H1 (cell line): ENCODE results near the gene UBR2. TPM values are rescaled to one million over a fixed set of nuclear protein-coding genes. Genes with fewer than 3 reads are reported as not detected.
A peak's percentile ranks its signal among the peaks of the same experiment; 100 is the strongest.

Source experiments
- CTCF ChIA-PET: fragments of 300-600 bp; sonication (Branson Sonifier 250); formaldehyde crosslinking; loops from one replicate; lab custom pipeline; 2021; ENCODE audit not compliant: partially characterized antibody; lab: Charles Lee
- POLR2A ChIA-PET: fragments of 300-600 bp; sonication (Branson Sonifier 250); formaldehyde crosslinking; loops from one replicate; lab custom pipeline; 2021; ENCODE audit warnings: inconsistent platforms; ENCODE audit not compliant: partially characterized antibody; lab: Charles Lee
- DNase-seq, 2 experiments: peaks; one replicate each; pipeline versions ENCODE4 v3.0.0 to v3.0.0-alpha.2; 2010 to 2022; ENCODE audit warnings: low spot score in 2 of 2, low read depth in 1 of 2, mixed read lengths in 1 of 2
- FAIRE-seq: peaks from 2 replicates; lab custom pipeline; 2011; peaks lifted over from hg19 to GRCh38; lab: Jason Lieb, UNC
- H2AFZ ChIP-seq: 2 replicates; pipeline ENCODE4 v1.8.1; 2012; ENCODE audit warnings: low read length, inconsistent platforms
- H2AK5ac ChIP-seq: 2 replicates; pipeline ENCODE4 v1.6.1; 2013; ENCODE audit warnings: low read depth, low read length
- H2BK120ac ChIP-seq: replicated peaks from 2 replicates; pipeline ENCODE3; 2013; ENCODE audit warnings: low read depth, low read length, inconsistent platforms
- H2BK12ac ChIP-seq: 2 replicates; pipeline ENCODE4 v1.6.1; 2013; ENCODE audit warnings: low read depth, low read length
- H2BK15ac ChIP-seq: 2 replicates; pipeline ENCODE4 v1.6.1; 2013; ENCODE audit warnings: low read length
- H2BK20ac ChIP-seq: 2 replicates; pipeline ENCODE4 v1.6.1; 2013; ENCODE audit warnings: low read length
- H2BK5ac ChIP-seq: 2 replicates; pipeline ENCODE4 v1.6.1; 2013; ENCODE audit warnings: low read depth, low read length
- H3K14ac ChIP-seq: 2 replicates; pipeline ENCODE4 v1.6.1; 2013; ENCODE audit warnings: inconsistent platforms; ENCODE audit not compliant: insufficient read length
- H3K18ac ChIP-seq: 2 replicates; pipeline ENCODE4 v1.6.1; 2013; ENCODE audit warnings: low read length; ENCODE audit errors: extremely low read depth
- H3K23ac ChIP-seq: 2 replicates; pipeline ENCODE4 v1.6.1; 2013; ENCODE audit warnings: inconsistent platforms; ENCODE audit not compliant: insufficient read length
- H3K23me2 ChIP-seq: 2 replicates; pipeline ENCODE4 v1.6.1; 2013; ENCODE audit warnings: low read depth, low read length
- H3K27ac ChIP-seq: 2 replicates; pipeline ENCODE4 v1.6.1; 2011; ENCODE audit warnings: low read depth, low read length, inconsistent platforms
- H3K27me3 ChIP-seq, 4 experiments: replicated peaks in 1 of 4; 1 replicate in 1 of 4; 2 replicates in 3 of 4; pipeline versions ENCODE4 v1.6.1 to v1.8.1; 2011 to 2013; ENCODE audit warnings: low read length in 3 of 4, mild to moderate bottlenecking in 3 of 4, inconsistent platforms in 2 of 4, mixed read lengths in 2 of 4, moderate library complexity in 1 of 4; ENCODE audit not compliant: control insufficient read depth in 3 of 4, insufficient read depth in 3 of 4; ENCODE audit errors: extremely low read depth in 1 of 4
- H3K36me3 ChIP-seq, 4 experiments: 2 replicates each; pipeline versions ENCODE4 v1.6.1 to v1.8.1; 2011 to 2013; ENCODE audit warnings: mild to moderate bottlenecking in 4 of 4, low read length in 3 of 4, moderate library complexity in 2 of 4, control low read depth in 1 of 4, inconsistent platforms in 1 of 4; ENCODE audit not compliant: insufficient read depth in 4 of 4, control insufficient read depth in 2 of 4
- H3K4ac ChIP-seq: replicated peaks from 2 replicates; pipeline ENCODE3; 2013; ENCODE audit warnings: low read length, low read depth, mixed read lengths, inconsistent platforms; ENCODE audit not compliant: insufficient read length
- H3K4me1 ChIP-seq, 4 experiments: replicated peaks in 1 of 4; 1 replicate in 1 of 4; 2 replicates in 3 of 4; pipeline versions ENCODE4 v1.6.1 to v1.8.1; 2011 to 2013; ENCODE audit warnings: low read length in 3 of 4, inconsistent platforms in 2 of 4, mixed read lengths in 1 of 4; ENCODE audit not compliant: insufficient read depth in 4 of 4, control insufficient read depth in 3 of 4
- H3K4me2 ChIP-seq, 2 experiments: 2 replicates each; pipeline versions ENCODE4 v1.6.1 to v1.8.1; 2011 to 2013; ENCODE audit warnings: low read depth in 2 of 2, low read length in 2 of 2, control low read depth in 1 of 2, inconsistent platforms in 1 of 2, mild to moderate bottlenecking in 1 of 2; ENCODE audit not compliant: insufficient read depth in 1 of 2
- H3K4me3 ChIP-seq, 4 experiments: fragments of 200-600, 300-600 bp in 1 of 4; sonication (generic), shearing (Covaris generic), sonication (Bioruptor Twin) in 1 of 4; 2 replicates each; pipeline versions ENCODE4 v1.5.1 to v1.8.1; 2011 to 2016; ENCODE audit warnings: low read length in 4 of 4, low read depth in 3 of 4, control low read depth in 2 of 4, inconsistent platforms in 2 of 4, mild to moderate bottlenecking in 2 of 4, mixed read lengths in 1 of 4, moderate library complexity in 1 of 4; ENCODE audit not compliant: insufficient read depth in 2 of 4; ENCODE audit errors: extremely low read depth in 1 of 4
- H3K56ac ChIP-seq: replicated peaks from 2 replicates; pipeline ENCODE3; 2013; ENCODE audit warnings: low read depth, mild to moderate bottlenecking, mixed read lengths, low read length, inconsistent platforms; ENCODE audit not compliant: insufficient read length
- H3K79me1 ChIP-seq: 2 replicates; pipeline ENCODE4 v1.6.1; 2013; ENCODE audit warnings: low read depth, low read length, control low read depth
- H3K79me2 ChIP-seq, 2 experiments: 2 replicates each; pipeline versions ENCODE4 v1.6.1 to v1.8.1; 2012 to 2013; ENCODE audit warnings: low read length in 2 of 2, mild to moderate bottlenecking in 2 of 2, inconsistent platforms in 1 of 2; ENCODE audit not compliant: insufficient read depth in 2 of 2, control insufficient read depth in 1 of 2
- H3K9ac ChIP-seq, 4 experiments: replicated peaks in 1 of 4; 1 replicate in 1 of 4; 2 replicates in 3 of 4; pipeline versions ENCODE4 v1.6.1 to v1.8.1; 2011 to 2013; ENCODE audit warnings: low read depth in 3 of 4, low read length in 3 of 4, control low read depth in 2 of 4, mild to moderate bottlenecking in 2 of 4, moderate library complexity in 2 of 4, inconsistent platforms in 1 of 4; ENCODE audit errors: extremely low read depth in 1 of 4
- H3K9me3 ChIP-seq, 2 experiments: 2 replicates each; pipeline versions ENCODE4 v1.6.1 to v1.8.1; 2012 to 2013; ENCODE audit warnings: mild to moderate bottlenecking in 2 of 2, moderate library complexity in 2 of 2, control low read depth in 1 of 2, inconsistent platforms in 1 of 2, low read depth in 1 of 2, low read length in 1 of 2, mixed read lengths in 1 of 2; ENCODE audit not compliant: insufficient read depth in 2 of 2
- H4K20me1 ChIP-seq, 2 experiments: replicated peaks in 1 of 2; 2 replicates each; pipeline versions ENCODE3 to v1.8.1; 2011 to 2013; ENCODE audit warnings: inconsistent platforms in 2 of 2, low read length in 2 of 2, mild to moderate bottlenecking in 1 of 2; ENCODE audit not compliant: insufficient read depth in 2 of 2, control insufficient read depth in 1 of 2
- H4K5ac ChIP-seq: 2 replicates; pipeline ENCODE4 v1.6.1; 2013; ENCODE audit warnings: low read length, low read depth, mixed read lengths, inconsistent platforms; ENCODE audit not compliant: insufficient read length
- H4K8ac ChIP-seq: 2 replicates; pipeline ENCODE4 v1.8.0; 2013; ENCODE audit warnings: mild to moderate bottlenecking, moderate library complexity, low read length, inconsistent platforms; ENCODE audit not compliant: insufficient read depth; ENCODE audit errors: extremely low read depth
- H4K91ac ChIP-seq: replicated peaks from 2 replicates; pipeline ENCODE3; 2013; ENCODE audit warnings: low read length, mixed read lengths, inconsistent platforms; ENCODE audit not compliant: insufficient read length
- BACH1 ChIP-seq: IDR thresholded peaks from 2 replicates; pipeline ENCODE4 v1.6.1; 2012; ENCODE audit warnings: low read length, improper control_type of control experiment
- KDM4A ChIP-seq: IDR thresholded peaks from one replicate; pipeline ENCODE4 v1.7.1; 2012; ENCODE audit warnings: low read depth, mild to moderate bottlenecking, moderate library complexity, low read length, inconsistent platforms; ENCODE audit not compliant: severe bottlenecking
- WGBS, 2 experiments: shearing (Covaris generic) in 1 of 2; methylation state at CpG; one replicate each; pipeline versions ENCODE4 v1.1.6 to v1.1.7; 2013 to 2015; ENCODE audit warnings: low lambda C conversion rate in 2 of 2, mixed read lengths in 2 of 2, inconsistent platforms in 1 of 2, low coverage in 1 of 2, missing lambda C conversion rate in 1 of 2; ENCODE audit not compliant: insufficient replicate concordance in 2 of 2, insufficient coverage in 1 of 2, insufficient read length in 1 of 2; ENCODE audit errors: extremely low coverage in 1 of 2, missing lambda C conversion rate in 1 of 2; 5-methylcytosine and 5-hydroxymethylcytosine counted together
- polyA plus RNA-seq, 7 experiments: library from polyadenylated mRNA; depleted of rRNA in 3 of 7; stranded (reverse) in 5 of 7; unstranded in 2 of 7; fragments of >200 nt in 5 of 7; fragments of 200-250 nt in 2 of 7; gene quantifications; 1 replicate in 5 of 7; 2 replicates in 1 of 7; 4 replicates in 1 of 7; pipeline versions ENCODE4 v1.2.1 to v1.2.3, GENCODE V29; 2011 to 2013; ENCODE audit warnings: missing spikeins in 2 of 7, mixed read lengths in 2 of 7
- total RNA-seq: library from RNA; stranded (reverse); fragmentation: NEBNext Ultra II Directional; extraction: Animal tissue kit (Norgen Biotek cat#: 25700); gene quantifications from 2 replicates; pipeline ENCODE4 v1.2.1, GENCODE V29; 2021

Gene UBR2
- total and polyA plus RNA-seq, 2 of the 8 experiments (the other 6 are each of a cell fraction or from before 2014, with no cell fraction given) = 6.5 to 19.5 TPM

DNA sequence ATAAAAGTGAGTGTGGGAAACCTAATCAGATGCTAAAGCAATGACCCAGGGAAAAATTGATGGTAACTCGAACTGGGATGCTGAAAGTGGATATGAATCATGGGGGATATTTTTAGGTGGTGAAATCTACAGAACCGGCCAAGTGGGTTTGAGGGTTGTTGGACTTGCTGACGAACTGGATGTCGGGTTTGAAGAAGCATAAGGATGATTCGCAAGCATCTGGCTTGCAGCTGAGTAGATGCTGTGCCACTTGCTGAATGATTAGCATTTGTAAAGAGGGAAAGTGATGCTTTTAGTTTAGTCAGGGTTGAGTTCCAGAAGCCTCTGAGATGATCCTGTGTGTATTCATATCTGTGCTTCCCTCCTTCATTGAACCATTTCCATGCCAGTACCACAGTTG lies 54.9 kb downstream of the UBR2 start:
- H3K27me3 ChIP-seq = no peaks in the 10 kb centered on the region
- CTCF ChIA-PET = interaction anchor here (2.4 kb wide), 1 partner anchor 108 kb away, joined by 6 read pairs; no protein-coding TSS in a partner anchor
- no peak overlapping the region for H4K5ac ChIP-seq
- POLR2A ChIA-PET = no interaction called here
- no peak overlapping the region for H3K23ac ChIP-seq
- H3K23me2 ChIP-seq = no peaks in the 10 kb centered on the region
- no peak overlapping the region for H2AFZ ChIP-seq
- H2BK20ac ChIP-seq = no peak overlapping the region
- no peak overlapping the region for H2BK12ac ChIP-seq
- no peak overlapping the region for H4K8ac ChIP-seq
- peaks cover 0 to 4% (median 3%) of the 10 kb centered on the region in 4 experiments; a peak in 4 of 7 replicates for H3K4me1 ChIP-seq
- WGBS, 2 experiments = 39% methylated on average over 5 of the region's 5 CpGs; no CpG with 5 or more reads in 1 of the 2 experiments
- no peaks in the 10 kb centered on the region for H3K9me3 ChIP-seq
- H3K18ac ChIP-seq = no peak overlapping the region
- H2BK5ac ChIP-seq = no peak overlapping the region
- no peak overlapping the region for H2BK120ac ChIP-seq
- no peak for TF ChIP-seq BACH1
- TF ChIP-seq KDM4A = no peak
- no peak overlapping the region for H2BK15ac ChIP-seq
- H3K79me2 ChIP-seq = no peaks in the 10 kb centered on the region
- H3K4ac ChIP-seq = no peak overlapping the region
- H4K20me1 ChIP-seq = no peaks in the 10 kb centered on the region
- peak overlapping the region in 1 of 2 experiments; percentile 35; a peak in 2 of 4 replicates for H3K4me2 ChIP-seq
- H2AK5ac ChIP-seq = no peak overlapping the region
- peak overlapping the region in 1 of 4 experiments; percentile 11; a peak in 2 of 7 replicates for H3K9ac ChIP-seq
- DNase-seq (no peak), FAIRE-seq (peak; percentile 65)
- H4K91ac ChIP-seq = no peak overlapping the region
- H3K36me3 ChIP-seq = peaks cover 0 to 10% (median 0%) of the 10 kb centered on the region in 4 experiments; a peak in 1 of 8 replicates
- H3K27ac ChIP-seq = no peak overlapping the region
- H3K56ac ChIP-seq = no peak overlapping the region
- H3K4me3 ChIP-seq = peak overlapping the region in 2 of 4 experiments; percentile 12 to 23; a peak in 2 of 8 replicates
- H3K14ac ChIP-seq = no peak overlapping the region
- H3K79me1 ChIP-seq = no peaks in the 10 kb centered on the region
